BJ (cell line): ENCODE data around the gene KIAA1328. TPM values are rescaled to one million over a fixed set of nuclear protein-coding genes. Genes with fewer than 3 reads are reported as not detected.
"Not testable (repeated sequence)": the region's sequence is repeated elsewhere in the genome, so short reads cannot be mapped to it uniquely, and the experiment has no call there.

Experiments
- CTCF ChIA-PET: fragments of 350-600 bp; formaldehyde crosslinking; extraction: SDS; loops from one replicate; lab custom pipeline; 2021; ENCODE audit warnings: antibody characterized with exemption, inconsistent platforms; lab: Yijun Ruan, JAX
- POLR2A ChIA-PET: fragments of 300-600 bp; sonication (Branson Sonifier 250); formaldehyde crosslinking; extraction: SDS; loops from one replicate; lab custom pipeline; 2021; ENCODE audit warnings: antibody characterized with exemption; lab: Charles Lee
- DNase-seq: peaks from one replicate; pipeline ENCODE4 v3.0.0-alpha.2; 2011; ENCODE audit warnings: low read depth
- H3K27me3 ChIP-seq: 2 replicates; pipeline ENCODE4 v1.6.0; 2011; ENCODE audit warnings: low read length; ENCODE audit not compliant: control insufficient read depth, insufficient read depth
- H3K36me3 ChIP-seq: 2 replicates; pipeline ENCODE4 v1.5.1; 2011; ENCODE audit warnings: low read length; ENCODE audit not compliant: control insufficient read depth, insufficient read depth
- H3K4me3 ChIP-seq: 2 replicates; pipeline ENCODE4 v1.5.1; 2011; ENCODE audit warnings: low read depth, mild to moderate bottlenecking, control low read depth, low read length
- polyA plus RNA-seq: library from polyadenylated mRNA; depleted of rRNA; stranded (reverse); fragments of >200 nt; gene quantifications from 2 replicates; pipeline ENCODE4 v1.2.3, GENCODE V29; 2011
- TF ChIP-seq, protein P1 (sequence below): IDR thresholded peaks from 2 replicates; pipeline ENCODE4 v1.5.1; 2011; ENCODE audit warnings: low read depth, mild to moderate bottlenecking, control low read depth, inconsistent platforms, low read length, moderate library complexity; ENCODE audit not compliant: insufficient read depth

KIAA1328 gene
- polyA plus RNA-seq, 1 experiment = 2.2 TPM

- no peak for DNase-seq
- ChIA-PET POLR2A (no interaction called here), CTCF (no interaction called here)
- H3K36me3 ChIP-seq = no peaks in the 10 kb centered on the region
- H3K4me3 ChIP-seq = no peak overlapping the region
- H3K27me3 ChIP-seq = no peaks in the 10 kb centered on the region
- TF ChIP-seq, protein P1, sequence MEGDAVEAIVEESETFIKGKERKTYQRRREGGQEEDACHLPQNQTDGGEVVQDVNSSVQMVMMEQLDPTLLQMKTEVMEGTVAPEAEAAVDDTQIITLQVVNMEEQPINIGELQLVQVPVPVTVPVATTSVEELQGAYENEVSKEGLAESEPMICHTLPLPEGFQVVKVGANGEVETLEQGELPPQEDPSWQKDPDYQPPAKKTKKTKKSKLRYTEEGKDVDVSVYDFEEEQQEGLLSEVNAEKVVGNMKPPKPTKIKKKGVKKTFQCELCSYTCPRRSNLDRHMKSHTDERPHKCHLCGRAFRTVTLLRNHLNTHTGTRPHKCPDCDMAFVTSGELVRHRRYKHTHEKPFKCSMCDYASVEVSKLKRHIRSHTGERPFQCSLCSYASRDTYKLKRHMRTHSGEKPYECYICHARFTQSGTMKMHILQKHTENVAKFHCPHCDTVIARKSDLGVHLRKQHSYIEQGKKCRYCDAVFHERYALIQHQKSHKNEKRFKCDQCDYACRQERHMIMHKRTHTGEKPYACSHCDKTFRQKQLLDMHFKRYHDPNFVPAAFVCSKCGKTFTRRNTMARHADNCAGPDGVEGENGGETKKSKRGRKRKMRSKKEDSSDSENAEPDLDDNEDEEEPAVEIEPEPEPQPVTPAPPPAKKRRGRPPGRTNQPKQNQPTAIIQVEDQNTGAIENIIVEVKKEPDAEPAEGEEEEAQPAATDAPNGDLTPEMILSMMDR = no peak
Observed at GRCh38 chr18:36856815-36857214, 27.9 kb downstream of the KIAA1328 start.

- H3K4me3 ChIP-seq = no peak overlapping the region
- H3K27me3 ChIP-seq = no peaks in the 10 kb centered on the region
- TF ChIP-seq, protein P1 = no peak
- no peak for DNase-seq
- CTCF ChIA-PET = interaction anchor here (1.8 kb wide), 1 partner anchor 33 kb away, joined by 4 read pairs; no protein-coding TSS in a partner anchor
- no peaks in the 10 kb centered on the region for H3K36me3 ChIP-seq
- POLR2A ChIA-PET = no interaction called here
Observed at GRCh38 chr18:36862182-36862581, 33.3 kb downstream of the KIAA1328 start.

DNA sequence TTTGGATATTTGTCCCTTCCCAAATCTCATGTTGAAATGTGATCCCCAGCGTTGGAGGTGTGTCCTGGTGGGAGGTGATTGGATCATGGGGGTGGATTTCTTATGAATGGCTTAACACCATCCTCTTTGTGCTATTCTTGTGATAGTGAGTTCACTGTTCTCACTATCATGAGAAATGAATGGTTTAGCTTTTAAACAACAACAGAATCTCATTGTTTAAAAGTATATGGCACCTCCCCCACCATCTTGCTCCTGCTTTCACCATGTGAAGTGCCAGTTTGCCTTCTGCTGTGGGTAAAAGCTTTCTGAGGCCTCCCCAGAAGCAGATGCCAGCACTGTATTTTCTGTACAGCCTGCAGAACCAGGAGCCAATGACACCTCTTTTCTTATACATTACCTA lies 38.1 kb downstream of the KIAA1328 start:
- Histone ChIP-seq H3K27me3 (no peaks in the 10 kb centered on the region), H3K4me3 (no peak overlapping the region), H3K36me3 (no peaks in the 10 kb centered on the region)
- no peak for DNase-seq
- TF ChIP-seq, protein P1 = no peak
- ChIA-PET POLR2A (no interaction called here), CTCF (no interaction called here)

- ChIA-PET CTCF (no interaction called here), POLR2A (no interaction called here)
- H3K27me3 ChIP-seq = no peaks in the 10 kb centered on the region
- H3K36me3 ChIP-seq = no peaks in the 10 kb centered on the region
- no peak for DNase-seq
- no peak overlapping the region for H3K4me3 ChIP-seq
- TF ChIP-seq, protein P1 = no peak
Observed at GRCh38 chr18:36871801-36872200, 42.9 kb downstream of the KIAA1328 start.

DNA sequence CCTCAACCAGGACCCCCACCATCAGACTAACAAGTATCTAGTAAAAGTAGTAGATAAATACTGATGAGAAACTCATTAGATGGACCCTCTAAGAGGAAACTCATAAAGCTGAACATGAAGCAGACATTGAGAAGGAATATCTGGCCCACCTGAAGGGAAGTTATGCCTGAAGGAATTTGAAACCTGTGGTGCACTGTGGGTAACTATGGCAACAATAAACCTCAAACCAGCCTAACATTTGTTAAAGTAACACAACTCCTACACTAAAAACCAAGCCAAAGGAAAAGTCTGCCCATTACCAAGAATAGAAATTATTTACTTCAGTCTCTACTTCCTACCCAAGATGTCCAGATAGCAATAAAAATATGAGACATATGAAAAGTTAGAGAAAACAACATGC lies 43.4 kb downstream of the KIAA1328 start:
- no peaks in the 10 kb centered on the region for H3K36me3 ChIP-seq
- TF ChIP-seq, protein P1 = no peak
- ChIA-PET POLR2A (no interaction called here), CTCF (no interaction called here)
- no peak overlapping the region for H3K4me3 ChIP-seq
- H3K27me3 ChIP-seq = no peaks in the 10 kb centered on the region
- no peak for DNase-seq

DNA sequence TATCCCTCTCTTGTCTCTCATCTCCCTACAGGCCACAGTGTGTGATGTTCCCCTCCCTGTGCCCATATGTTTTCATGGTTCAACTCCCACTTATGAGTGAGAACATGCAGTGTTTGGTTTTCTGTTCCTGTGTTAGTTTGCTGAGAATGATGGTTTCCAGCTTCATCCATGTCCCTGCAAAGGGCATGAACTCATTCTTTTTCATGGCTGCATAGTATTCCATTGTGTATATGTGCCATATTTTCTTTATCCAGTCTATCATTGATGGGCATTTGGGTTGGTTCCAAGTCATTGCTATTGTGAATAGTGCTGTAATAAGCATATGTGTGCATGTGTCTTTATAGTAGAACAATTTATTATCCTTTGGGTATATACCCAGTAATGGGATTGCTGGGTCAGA lies 44.9 kb downstream of the KIAA1328 start:
- H3K36me3 ChIP-seq, CTCF ChIA-PET, DNase-seq, H3K4me3 ChIP-seq, H3K27me3 ChIP-seq, POLR2A ChIA-PET: not testable (repeated sequence)

DNA sequence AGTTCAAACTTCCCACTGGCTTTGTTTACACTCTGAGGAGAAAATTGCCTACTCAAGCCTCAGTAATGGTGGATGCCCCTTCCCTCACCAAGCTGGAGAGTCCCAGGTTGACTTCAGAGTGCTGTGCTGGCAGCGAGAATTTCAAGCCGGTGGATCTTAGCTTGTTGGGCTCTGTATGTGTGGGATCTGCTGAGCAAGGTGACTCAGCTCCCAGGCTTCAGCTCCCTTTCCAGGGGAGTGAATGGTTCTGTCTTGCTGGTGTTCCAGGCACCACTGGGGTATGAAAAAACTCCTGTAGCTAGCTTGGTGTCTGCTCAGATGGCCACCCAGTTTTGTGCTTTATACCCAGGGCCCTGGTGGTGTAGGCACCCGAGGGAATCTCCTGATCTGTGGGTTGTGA lies 50.9 kb downstream of the KIAA1328 start:
- H3K4me3 ChIP-seq, H3K36me3 ChIP-seq, H3K27me3 ChIP-seq, DNase-seq, POLR2A ChIA-PET: not testable (repeated sequence)
- CTCF ChIA-PET = interaction anchor here (0.7 kb wide), 1 partner anchor 36 kb away, joined by 3 read pairs; no protein-coding TSS in a partner anchor
